ENCODE data around the gene KHK. TPM values are rescaled to one million over a fixed set of nuclear protein-coding genes. Genes with fewer than 3 reads are reported as not detected.

Gene KHK
- total RNA-seq, 4 donors from 2014 or later: 1.8 to 12.0 (median 6.3) TPM

- Histone ChIP-seq H3K9me3 (no peaks in the 10 kb centered on the region), H3K36me3 (peaks cover 0 to 19% (median 4%) of the 10 kb centered on the region in 4 donors), H3K27me3 (no peaks in the 10 kb centered on the region), H3K4me3 (peak overlapping the region in 3 of 4 donors; percentile 17 to 99 (median 76)), H3K4me1 (peaks cover 7 to 20% (median 15%) of the 10 kb centered on the region in 4 donors), H3K27ac (peak overlapping the region; percentile 88 to 97 (median 96))
- no peak for DNase-seq
- WGBS, 2 donors (ENCODE audit: low coverage in 1 of 2): 66 to 81% methylated on average over 3 to 26 of the region's 33 CpGs
- TF ChIP-seq POLR2A (IDR thresholded peaks at IDR 0.05): no peak
- TF ChIP-seq EP300 (IDR thresholded peaks at IDR 0.05; ENCODE audit: low read depth): no peak
- no peak for TF ChIP-seq POLR2AphosphoS5 (IDR thresholded peaks at IDR 0.05)
- TF ChIP-seq CTCF (IDR thresholded peaks at IDR 0.05): no peak
- in situ Hi-C loops (cut with MboI; ENCODE audit: low pct_ligation_motif_present in 1 of 4, low pct_unique_long_range_greater_than_20kb in 1 of 4, low sequenced_read_pairs in 3 of 4): no loop called here
- intact Hi-C loops (cut with DNase I; ENCODE audit: low total_unique reads): loop anchor here (10.0 kb wide), 1 partner anchor 80 kb away; the partner anchor contains the start of genes ATRAID, CAD and SLC5A6
These were observed 48.4 kb downstream of the KHK start for GRCh38 chr2:27134781-27135477.

DNA sequence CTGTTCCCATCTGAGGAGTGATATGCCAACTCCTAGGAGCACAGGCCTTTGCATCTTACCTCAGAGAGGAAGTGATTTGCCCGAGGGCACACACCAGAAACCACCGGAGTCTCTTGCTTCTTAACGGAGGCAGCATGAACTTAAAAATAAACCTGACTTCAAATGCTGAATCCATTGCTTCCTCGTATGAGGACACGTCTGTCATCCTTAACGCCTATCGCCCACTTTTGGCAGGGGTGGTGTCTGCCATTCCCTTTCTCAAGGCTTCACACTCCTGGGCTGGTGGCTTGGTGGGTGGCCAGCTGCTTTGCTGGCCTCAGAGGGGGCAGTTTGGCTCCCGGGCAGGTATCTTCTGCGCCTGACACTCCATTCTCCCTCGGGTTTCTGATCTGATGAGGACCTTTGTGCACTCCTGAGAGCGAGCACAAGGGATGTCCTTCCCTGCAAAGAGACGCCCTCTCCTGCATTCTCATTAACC is 48.9 kb downstream of the KHK start:
- TF ChIP-seq POLR2AphosphoS5 (IDR thresholded peaks at IDR 0.05) (no peak), EP300 (IDR thresholded peaks at IDR 0.05; ENCODE audit: low read depth) (no peak), POLR2A (IDR thresholded peaks at IDR 0.05) (no peak), CTCF (IDR thresholded peaks at IDR 0.05) (no peak)
- H3K4me1 ChIP-seq: peaks cover 7 to 20% (median 15%) of the 10 kb centered on the region in 4 donors
- DNase-seq: no peak
- 84 to 100% methylated on average over 2 to 9 of the region's 12 CpGs for WGBS, 2 donors (ENCODE audit: low coverage in 1 of 2)
- H3K27ac ChIP-seq: peak overlapping the region in 1 of 4 donors; percentile 95
- intact Hi-C loops (cut with DNase I; ENCODE audit: low total_unique reads) (loop anchor here (10.0 kb wide), 1 partner anchor 79 kb away; the partner anchor contains the start of genes ATRAID, CAD and SLC5A6), in situ Hi-C loops (cut with MboI; ENCODE audit: low pct_ligation_motif_present in 1 of 4, low pct_unique_long_range_greater_than_20kb in 1 of 4, low sequenced_read_pairs in 3 of 4) (no loop called here)
- peaks cover 0 to 19% (median 4%) of the 10 kb centered on the region in 4 donors for H3K36me3 ChIP-seq
- no peak overlapping the region for H3K4me3 ChIP-seq
- no peaks in the 10 kb centered on the region for H3K27me3 ChIP-seq
- H3K9me3 ChIP-seq: no peaks in the 10 kb centered on the region

DNA sequence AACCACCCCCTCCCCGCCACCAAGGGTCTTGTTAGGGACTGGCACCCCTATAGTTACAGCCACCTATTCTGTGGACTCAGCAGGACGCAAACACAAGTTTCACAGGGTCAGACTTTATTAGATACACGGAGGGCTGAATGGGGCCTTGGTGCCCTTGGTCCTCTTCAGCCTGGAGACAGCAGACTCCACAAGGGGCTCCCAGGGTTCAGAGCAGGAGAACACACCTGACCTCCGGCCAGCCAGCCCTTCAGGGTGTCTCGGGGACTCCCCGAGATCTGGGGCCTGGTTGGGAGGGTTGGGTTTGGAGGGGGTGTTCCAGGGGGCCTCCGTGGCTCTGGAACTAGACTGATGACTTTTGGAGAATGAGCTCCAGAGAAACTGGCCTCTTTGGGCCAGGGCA is 50.2 kb downstream of the KHK start:
- 92 to 100% methylated on average over 3 to 7 of the region's 7 CpGs for WGBS, 2 donors (ENCODE audit: low coverage in 1 of 2)
- Histone ChIP-seq H3K27ac (no peak overlapping the region), H3K36me3 (peaks cover 0 to 7% (median 2%) of the 10 kb centered on the region in 4 donors), H3K27me3 (no peaks in the 10 kb centered on the region), H3K9me3 (no peaks in the 10 kb centered on the region), H3K4me1 (peaks cover 7 to 20% (median 15%) of the 10 kb centered on the region in 4 donors), H3K4me3 (no peak overlapping the region)
- no peak for TF ChIP-seq EP300 (IDR thresholded peaks at IDR 0.05; ENCODE audit: low read depth)
- no peak for TF ChIP-seq POLR2AphosphoS5 (IDR thresholded peaks at IDR 0.05)
- TF ChIP-seq CTCF (IDR thresholded peaks at IDR 0.05): no peak
- TF ChIP-seq POLR2A (IDR thresholded peaks at IDR 0.05): no peak
- in situ Hi-C loops (cut with MboI; ENCODE audit: low pct_ligation_motif_present in 1 of 4, low pct_unique_long_range_greater_than_20kb in 1 of 4, low sequenced_read_pairs in 3 of 4): no loop called here
- intact Hi-C loops (cut with DNase I; ENCODE audit: low total_unique reads): loop anchor here (10.0 kb wide), 1 partner anchor 78 kb away; the partner anchor contains the start of genes ATRAID, CAD and SLC5A6
- no peak for DNase-seq

DNA sequence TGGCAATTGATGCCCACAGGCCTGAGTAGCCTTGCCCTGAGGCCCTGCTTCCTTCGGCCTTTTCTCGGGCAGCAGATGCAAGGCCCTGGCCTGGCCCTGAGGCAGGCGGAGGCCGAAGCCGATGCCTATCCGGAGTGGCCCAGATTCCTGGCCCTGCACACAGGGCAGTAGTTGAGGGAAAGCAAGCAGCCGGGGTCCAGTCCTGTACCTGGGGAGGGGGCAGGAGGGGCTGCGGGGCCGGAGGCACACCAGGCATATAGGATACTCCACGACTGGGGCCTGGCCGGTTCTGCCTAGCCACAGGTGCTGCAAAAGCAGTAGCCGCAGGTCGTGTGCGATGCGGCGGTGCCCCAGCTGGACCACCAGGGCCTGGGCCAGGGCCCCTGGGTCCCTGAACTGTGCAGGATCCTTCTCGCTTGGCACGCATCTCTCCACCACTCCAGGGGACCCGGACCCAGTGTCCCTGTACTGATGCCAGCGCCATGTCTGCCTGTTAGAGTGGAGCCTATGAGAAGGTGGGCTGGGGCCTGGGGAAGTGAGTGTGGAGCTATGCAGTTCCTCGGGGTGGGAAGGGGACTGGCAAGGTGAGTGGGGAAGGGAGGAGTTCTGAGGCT is 50.9 kb downstream of the KHK start:
- TF ChIP-seq POLR2AphosphoS5 (IDR thresholded peaks at IDR 0.05): no peak
- Histone ChIP-seq H3K27me3 (no peaks in the 10 kb centered on the region), H3K4me3 (no peak overlapping the region), H3K27ac (no peak overlapping the region), H3K9me3 (no peaks in the 10 kb centered on the region), H3K36me3 (peaks cover 0 to 1% (median 0%) of the 10 kb centered on the region in 4 donors), H3K4me1 (peaks cover 7 to 19% (median 13%) of the 10 kb centered on the region in 4 donors)
- 91% methylated on average over 18 of the region's 21 CpGs; no CpG with 5 or more reads in 1 of the 2 donors for WGBS, 2 donors (ENCODE audit: low coverage in 1 of 2)
- in situ Hi-C loops (cut with MboI; ENCODE audit: low pct_ligation_motif_present in 1 of 4, low pct_unique_long_range_greater_than_20kb in 1 of 4, low sequenced_read_pairs in 3 of 4): no loop called here
- intact Hi-C loops (cut with DNase I; ENCODE audit: low total_unique reads): loop anchor here (10.0 kb wide), 1 partner anchor 77 kb away; the partner anchor contains the start of genes ATRAID, CAD and SLC5A6
- no peak for DNase-seq
